Measurements from ENCODE around the gene MED28. TPM values are rescaled to one million over a fixed set of nuclear protein-coding genes. Genes with fewer than 3 reads are reported as not detected.

The MED28 gene
- total RNA-seq, 1 experiment from 2014 or later, result 60.5 TPM

DNA sequence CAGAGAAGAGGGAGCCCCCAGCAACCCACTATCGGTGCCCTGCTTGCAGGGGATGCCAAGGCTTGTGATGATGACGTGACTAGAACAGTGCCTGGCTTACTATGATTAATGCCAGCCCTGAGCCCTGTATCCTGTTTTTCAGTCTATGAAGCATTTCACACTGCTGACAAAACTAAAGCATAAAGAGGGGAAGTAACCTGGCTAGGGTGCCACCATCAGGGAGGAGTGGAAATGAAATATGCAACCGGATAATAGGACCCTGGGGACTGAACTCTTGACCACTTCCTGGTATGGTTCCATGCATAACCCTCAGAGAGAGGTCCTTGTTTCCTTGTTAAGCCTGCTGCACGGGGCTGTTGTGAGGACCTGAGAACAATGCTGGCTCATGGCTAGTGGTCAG, 50.3 kb downstream of the MED28 start:
- H3K4me1 Mint-ChIP-seq (ENCODE audit: low read depth, unreplicated experiment), result no peaks in the 10 kb centered on the region
- peaks cover 6% of the 10 kb centered on the region for H3K27me3 Mint-ChIP-seq (ENCODE audit: insufficient read depth, unreplicated experiment)
- H3K36me3 Mint-ChIP-seq (ENCODE audit: insufficient read depth, unreplicated experiment), result no peaks in the 10 kb centered on the region
- no peak for DNase-seq
- H3K4me3 ChIP-seq (ENCODE audit: low read depth, low read length), result no peak overlapping the region
- H3K9me3 ChIP-seq, result no peaks in the 10 kb centered on the region
- intact Hi-C loops (cut with micrococcal nuclease; ENCODE audit: unreplicated experiment), result no loop called here
- H3K27me3 ChIP-seq (replicated peaks; ENCODE audit: control insufficient read depth, insufficient read depth, low read length), result no peaks in the 10 kb centered on the region
- no peak overlapping the region for H3K27ac Mint-ChIP-seq (ENCODE audit: unreplicated experiment)
- no peaks in the 10 kb centered on the region for H3K4me1 ChIP-seq
- no peak overlapping the region for H3K4me3 Mint-ChIP-seq (ENCODE audit: unreplicated experiment)
- ChIA-PET CTCF (no interaction called here), POLR2A (no interaction called here)
- BruUV-seq (replicated peaks), result no TSS peak
- no peaks in the 10 kb centered on the region for H3K36me3 ChIP-seq (ENCODE audit: control insufficient read depth, insufficient read depth, low read length)
- H3K9me3 Mint-ChIP-seq (ENCODE audit: unreplicated experiment), result no peaks in the 10 kb centered on the region
- no peak for TF ChIP-seq CTCF (IDR thresholded peaks at IDR 0.05; ENCODE audit: insufficient read depth in 1 of 2, low read depth in 1 of 2, low read length in 1 of 2, severe bottlenecking in 1 of 2, unreplicated experiment in 1 of 2)

DNA sequence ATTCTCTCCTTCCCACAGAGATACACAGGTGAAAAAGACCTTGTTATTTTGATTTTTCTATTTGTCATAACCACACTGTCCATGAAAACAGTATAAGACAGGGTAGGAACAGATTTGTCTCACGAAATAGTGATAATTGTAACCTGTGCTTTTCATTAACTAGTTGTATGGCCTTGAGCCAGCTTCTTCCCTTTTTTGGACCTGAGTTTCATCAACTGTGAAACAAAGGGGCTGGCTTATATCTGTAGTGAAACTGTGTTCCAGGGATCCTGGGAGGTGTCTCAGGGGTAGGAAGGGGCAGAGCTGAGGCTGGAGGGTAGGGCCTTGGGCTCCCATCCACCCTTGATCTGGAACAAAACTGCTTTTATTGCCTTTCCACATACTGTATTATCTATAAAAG, 50.9 kb downstream of the MED28 start:
- Histone ChIP-seq H3K36me3 (ENCODE audit: control insufficient read depth, insufficient read depth, low read length) (no peaks in the 10 kb centered on the region), H3K4me3 (ENCODE audit: low read depth, low read length) (no peak overlapping the region), H3K9me3 (no peaks in the 10 kb centered on the region), H3K4me1 (no peaks in the 10 kb centered on the region), H3K27me3 (replicated peaks; ENCODE audit: control insufficient read depth, insufficient read depth, low read length) (no peaks in the 10 kb centered on the region)
- no peak for DNase-seq
- Mint-ChIP-seq H3K9me3 (ENCODE audit: unreplicated experiment) (no peaks in the 10 kb centered on the region), H3K4me3 (ENCODE audit: unreplicated experiment) (no peak overlapping the region), H3K36me3 (ENCODE audit: insufficient read depth, unreplicated experiment) (no peaks in the 10 kb centered on the region), H3K27me3 (ENCODE audit: insufficient read depth, unreplicated experiment) (peaks cover 6% of the 10 kb centered on the region), H3K27ac (ENCODE audit: unreplicated experiment) (no peak overlapping the region), H3K4me1 (ENCODE audit: low read depth, unreplicated experiment) (no peaks in the 10 kb centered on the region)
- ChIA-PET POLR2A (no interaction called here), CTCF (interaction anchor here (0.6 kb wide), 1 partner anchor 337 kb away, joined by 3 read pairs; no protein-coding TSS in a partner anchor)
- no peak for TF ChIP-seq CTCF (IDR thresholded peaks at IDR 0.05; ENCODE audit: insufficient read depth in 1 of 2, low read depth in 1 of 2, low read length in 1 of 2, severe bottlenecking in 1 of 2, unreplicated experiment in 1 of 2)
- intact Hi-C loops (cut with micrococcal nuclease; ENCODE audit: unreplicated experiment), result no loop called here
- no TSS peak for BruUV-seq (replicated peaks)

DNA sequence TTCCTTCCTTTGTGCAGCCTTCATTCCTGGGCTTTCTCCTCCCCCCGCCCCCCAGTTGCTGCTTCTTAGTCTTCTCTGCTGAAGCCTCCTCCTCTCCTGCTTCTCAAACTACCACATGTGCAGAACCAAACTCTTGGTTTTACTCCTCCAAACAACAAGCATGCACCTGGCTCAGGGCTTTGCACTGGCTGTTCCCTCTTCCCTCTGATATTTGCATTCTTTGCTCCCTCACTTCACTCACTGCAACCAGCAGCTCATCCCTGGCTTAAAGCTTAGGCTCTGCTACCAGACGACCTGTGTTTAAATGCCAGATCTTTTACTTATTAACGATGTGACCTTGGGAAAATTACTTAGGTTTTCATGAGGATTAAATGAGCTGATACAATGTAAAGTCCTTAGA, 51.4 kb downstream of the MED28 start:
- Histone ChIP-seq H3K4me1 (no peaks in the 10 kb centered on the region), H3K27me3 (replicated peaks; ENCODE audit: control insufficient read depth, insufficient read depth, low read length) (no peaks in the 10 kb centered on the region), H3K9me3 (no peaks in the 10 kb centered on the region), H3K4me3 (ENCODE audit: low read depth, low read length) (no peak overlapping the region), H3K36me3 (ENCODE audit: control insufficient read depth, insufficient read depth, low read length) (no peaks in the 10 kb centered on the region)
- no peaks in the 10 kb centered on the region for H3K4me1 Mint-ChIP-seq (ENCODE audit: low read depth, unreplicated experiment)
- intact Hi-C loops (cut with micrococcal nuclease; ENCODE audit: unreplicated experiment), result no loop called here
- H3K27ac Mint-ChIP-seq (ENCODE audit: unreplicated experiment), result no peak overlapping the region
- peaks cover 6% of the 10 kb centered on the region for H3K27me3 Mint-ChIP-seq (ENCODE audit: insufficient read depth, unreplicated experiment)
- H3K36me3 Mint-ChIP-seq (ENCODE audit: insufficient read depth, unreplicated experiment), result no peaks in the 10 kb centered on the region
- no peaks in the 10 kb centered on the region for H3K9me3 Mint-ChIP-seq (ENCODE audit: unreplicated experiment)
- no peak for TF ChIP-seq CTCF (IDR thresholded peaks at IDR 0.05; ENCODE audit: insufficient read depth in 1 of 2, low read depth in 1 of 2, low read length in 1 of 2, severe bottlenecking in 1 of 2, unreplicated experiment in 1 of 2)
- no peak overlapping the region for H3K4me3 Mint-ChIP-seq (ENCODE audit: unreplicated experiment)
- POLR2A ChIA-PET, result no interaction called here
- no peak for DNase-seq
- CTCF ChIA-PET, result interaction anchor here (0.6 kb wide), 1 partner anchor 338 kb away, joined by 3 read pairs; no protein-coding TSS in a partner anchor
- BruUV-seq (replicated peaks), result no TSS peak

Measured in Caco-2 (cell line).